CD4-positive, alpha-beta T cell treated with Interferon alpha-2 for 1 hour (primary cell): ENCODE measurements around the gene PLAGL2.

Experiments used
- DNase-seq, 2 donors: peaks; one replicate each; pipeline ENCODE4 v3.0.0-alpha.2; 2020 to 2022

PLAGL2 gene

DNA sequence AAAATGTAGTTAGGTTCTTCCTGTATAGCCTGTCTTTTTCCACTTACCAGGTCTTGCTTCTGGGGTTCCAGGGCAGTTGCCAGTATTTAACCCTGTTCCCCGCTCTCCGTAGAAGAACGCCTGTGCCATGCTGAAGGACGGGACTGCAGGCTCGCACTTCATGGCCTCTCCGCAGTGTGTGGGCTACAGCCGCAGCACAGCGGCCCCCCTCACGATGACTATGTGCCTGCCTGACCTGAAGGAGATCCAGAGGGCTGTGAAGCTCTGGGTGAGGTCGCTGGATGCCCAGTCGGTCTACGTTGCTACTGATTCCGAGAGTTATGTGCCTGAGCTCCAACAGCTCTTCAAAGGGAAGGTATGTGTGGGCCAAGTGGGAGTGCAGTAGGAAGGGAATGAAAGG, 23.2 kb upstream of the PLAGL2 start:
- DNase-seq: no peak

DNA sequence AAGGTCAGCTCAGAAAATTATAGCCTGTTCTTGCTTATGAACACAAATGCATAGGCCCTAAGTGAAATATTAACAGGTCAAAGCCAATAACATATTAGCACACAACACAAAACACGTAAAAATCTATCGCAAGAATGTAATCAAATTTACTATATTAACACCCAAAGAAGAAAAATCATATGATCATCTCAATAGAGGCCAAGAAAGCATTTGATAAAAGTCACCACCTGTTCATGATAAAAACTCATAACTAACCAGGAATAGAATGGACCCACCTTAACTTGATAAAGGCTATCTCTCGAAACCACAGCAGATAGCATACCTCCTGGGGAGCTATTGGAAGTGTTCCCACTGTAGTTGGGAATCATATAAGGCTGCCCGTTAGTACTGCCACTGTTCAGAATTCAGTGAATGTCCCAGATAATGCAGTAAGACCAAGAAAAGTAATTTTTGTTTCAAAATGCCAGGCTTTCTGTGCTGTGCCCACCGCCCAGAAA, 21.8 kb upstream of the PLAGL2 start:
- no peak for DNase-seq

DNA sequence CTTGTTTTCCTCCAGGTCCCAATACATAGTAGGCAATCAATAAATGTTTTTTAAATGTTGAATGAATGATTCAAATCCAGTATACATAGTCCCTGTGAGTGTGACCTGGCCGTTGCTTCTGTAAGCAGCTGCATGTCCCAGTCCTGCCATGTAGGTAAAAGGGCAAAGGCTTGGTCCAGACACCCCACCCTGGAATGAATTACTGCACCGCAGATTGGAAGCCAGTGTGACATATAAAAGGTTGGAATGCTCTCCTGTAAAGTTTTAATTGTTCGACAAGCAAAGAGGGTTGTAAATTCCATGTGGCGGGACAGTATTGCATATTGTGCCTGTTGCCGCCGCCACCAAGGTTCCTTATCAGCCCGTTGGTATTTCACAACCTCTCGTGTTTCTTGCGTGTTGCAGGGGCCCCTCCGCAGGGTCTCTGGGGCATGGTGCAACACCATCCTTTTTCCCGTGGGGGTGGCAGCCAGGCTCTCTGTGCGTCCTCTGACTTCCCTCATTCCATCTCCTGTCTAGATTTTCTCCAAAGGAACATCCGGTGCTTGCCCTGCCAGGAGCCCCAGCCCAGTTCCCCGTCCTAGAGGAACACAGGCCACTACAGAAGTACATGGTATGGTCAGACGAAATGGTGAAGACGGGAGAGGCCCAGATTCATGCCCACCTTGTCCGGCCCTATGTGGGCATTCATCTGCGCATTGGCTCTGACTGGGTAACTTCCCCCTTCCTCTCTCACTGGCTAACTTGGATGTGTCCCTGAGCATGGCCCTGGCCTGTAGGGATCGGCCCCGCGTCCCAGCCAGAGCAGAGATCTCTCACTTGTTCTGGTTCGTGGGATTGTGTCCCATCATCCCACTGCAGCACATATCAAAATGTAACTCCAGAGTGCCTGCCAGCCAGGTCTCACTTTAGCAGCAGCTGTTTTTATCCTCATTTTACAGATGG, 20.5 kb upstream of the PLAGL2 start:
- no peak for DNase-seq

DNA sequence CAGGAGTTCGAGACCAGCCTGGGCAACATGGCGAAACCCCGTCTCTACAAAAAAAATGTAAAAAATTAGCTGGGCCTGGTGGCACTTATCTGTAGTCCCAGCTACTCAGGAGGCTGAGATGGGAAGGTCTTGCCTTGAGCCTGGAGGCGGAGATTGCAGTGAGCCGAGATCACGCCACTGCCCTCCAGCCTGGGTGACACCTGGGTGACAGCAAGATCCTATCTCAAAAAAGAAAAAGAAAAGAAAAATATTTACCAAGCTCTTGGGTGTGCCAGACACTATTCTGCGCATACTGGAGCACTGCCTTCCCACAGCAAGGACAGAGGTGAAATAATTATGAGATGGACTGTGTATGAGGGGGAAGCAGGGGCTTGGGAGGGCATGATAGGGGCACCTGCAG, 19.8 kb upstream of the PLAGL2 start:
- no peak for DNase-seq

DNA sequence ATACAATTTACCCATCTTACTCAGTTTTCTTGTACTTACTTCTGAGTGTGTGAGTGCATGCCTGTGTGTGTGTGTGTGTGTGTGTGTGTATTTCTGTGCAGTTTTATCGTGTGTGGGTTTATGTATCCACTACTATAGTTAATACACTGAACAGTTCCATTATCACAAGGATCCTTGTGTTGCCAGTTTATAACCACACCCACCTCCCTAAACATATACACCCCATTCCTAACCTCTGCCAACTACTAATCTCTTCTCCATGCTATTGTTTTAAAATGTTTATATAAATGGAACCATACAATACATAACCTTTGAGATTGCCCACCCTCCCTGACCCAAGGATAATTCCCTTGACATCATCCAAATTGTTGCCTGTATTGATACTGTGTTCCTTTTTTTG, 18.8 kb upstream of the PLAGL2 start:
- no peak for DNase-seq

DNA sequence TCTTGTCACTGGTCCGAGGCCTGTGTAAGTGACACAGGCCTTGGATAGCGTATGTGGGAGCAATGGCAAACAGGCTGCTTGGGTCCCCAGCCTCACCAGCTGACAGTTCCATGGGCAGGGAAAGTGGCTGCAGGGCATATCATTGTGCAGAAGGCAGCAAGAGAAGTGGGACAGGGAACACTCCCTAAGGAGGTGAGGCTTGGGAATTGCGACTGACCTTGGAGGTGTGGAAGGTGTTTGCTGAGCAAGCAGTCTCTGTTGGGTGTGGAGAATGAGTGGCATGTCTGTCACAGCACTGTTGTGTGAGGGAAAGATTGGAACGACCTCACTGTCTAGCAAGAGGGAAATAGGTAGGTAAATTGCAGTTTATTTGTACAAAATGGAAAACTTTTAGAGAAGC, 16.9 kb upstream of the PLAGL2 start:
- DNase-seq: no peak

DNA sequence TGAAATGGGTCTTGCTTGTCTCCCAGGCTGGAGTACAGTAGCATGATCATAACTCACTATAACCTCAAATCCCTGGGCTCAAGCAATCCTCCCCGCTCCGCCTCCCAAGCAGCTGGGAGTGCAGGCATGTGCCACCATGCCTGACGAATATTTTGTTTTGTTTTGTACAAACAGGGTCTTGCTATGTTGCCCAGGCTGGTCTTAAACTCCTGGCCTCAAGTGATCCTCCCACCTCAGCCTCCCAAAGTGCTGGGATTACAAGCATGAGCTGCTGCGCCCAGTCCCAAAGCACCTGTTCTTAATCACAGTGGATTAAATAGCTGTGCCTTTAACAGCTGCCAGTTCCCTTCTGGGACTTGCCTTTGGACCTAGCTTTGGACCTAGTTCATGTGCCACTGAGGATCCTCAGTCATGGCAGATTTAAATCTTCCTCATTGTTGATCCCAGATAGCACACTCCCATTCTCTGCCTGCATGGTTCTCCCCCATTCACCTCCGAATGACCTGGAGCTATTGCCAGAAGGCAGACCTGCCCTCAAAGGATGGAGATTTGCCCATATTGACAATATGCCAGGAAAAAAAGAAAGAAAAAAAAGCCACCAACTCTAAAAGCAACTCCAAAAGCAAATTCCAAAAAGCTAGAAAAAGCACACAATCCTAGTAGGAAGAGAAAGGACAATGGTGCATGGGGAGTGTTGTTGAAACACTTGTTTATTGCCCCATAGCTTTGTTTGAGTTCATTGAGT, 10.8 kb upstream of the PLAGL2 start:
- no peak for DNase-seq

DNA sequence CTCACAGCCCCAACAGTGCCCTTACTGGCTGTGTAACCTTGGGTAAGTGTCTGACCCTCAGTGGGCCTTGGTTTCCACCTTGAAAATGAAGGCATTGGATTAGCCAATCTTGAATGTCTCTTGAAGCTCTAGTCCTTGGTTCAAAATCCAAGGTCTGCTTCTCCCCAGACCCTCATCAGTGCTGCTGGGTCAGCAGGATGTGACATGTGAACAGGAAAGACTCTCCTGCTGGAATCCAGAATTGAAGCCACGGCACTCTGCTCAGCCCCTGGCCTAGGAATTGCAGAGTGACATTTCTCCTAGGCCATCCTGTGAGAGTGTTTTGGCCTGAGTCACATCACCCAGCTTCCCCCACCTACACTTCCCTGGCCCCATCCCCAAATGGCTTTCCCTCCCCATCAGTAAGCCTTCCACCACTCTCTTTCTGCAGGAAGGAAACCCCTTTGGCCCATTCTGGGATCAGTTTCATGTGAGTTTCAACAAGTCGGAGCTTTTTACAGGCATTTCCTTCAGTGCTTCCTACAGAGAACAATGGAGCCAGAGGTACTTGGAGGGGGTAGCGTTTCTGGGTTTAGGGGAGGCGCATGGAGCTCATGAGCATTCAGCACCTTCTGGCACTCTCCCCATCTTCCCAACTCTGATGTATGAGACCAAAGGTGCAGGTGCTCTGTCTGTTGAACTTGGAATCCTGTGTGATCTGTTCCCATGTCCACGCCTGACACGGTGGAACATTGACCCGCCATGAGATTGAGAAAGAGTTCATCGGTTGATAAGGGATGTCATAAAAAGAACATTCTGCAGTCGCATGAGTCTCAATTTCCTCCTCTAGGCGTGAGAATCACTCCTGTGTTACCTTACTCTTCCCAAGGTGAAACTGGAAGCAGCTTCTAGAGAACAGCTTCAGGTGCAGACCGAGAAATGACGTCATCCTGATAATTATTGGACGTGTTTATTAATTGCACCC, 8.9 kb upstream of the PLAGL2 start:
- DNase-seq: no peak

DNA sequence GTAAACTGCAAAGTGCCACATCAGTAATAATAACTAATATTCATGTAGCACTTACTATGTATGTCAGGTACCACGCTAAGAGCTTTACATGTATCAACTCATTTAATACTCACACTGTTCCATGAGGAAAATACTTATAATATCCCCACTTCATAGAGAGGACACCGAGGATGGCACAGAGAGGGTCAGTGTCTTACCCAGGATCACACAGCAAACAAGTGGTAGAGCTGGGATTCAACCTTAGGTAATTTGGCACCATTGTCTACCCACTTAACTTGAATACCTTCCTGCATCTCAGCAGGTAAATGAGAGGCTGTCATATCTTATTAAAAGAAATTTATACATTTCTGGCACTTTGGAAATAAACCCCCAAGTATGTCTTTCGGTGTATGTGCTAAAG, 8.2 kb upstream of the PLAGL2 start:
- no peak for DNase-seq

- no peak for DNase-seq
Measured at GRCh38 chr20:32215147-32215546, 7.6 kb upstream of the PLAGL2 start.

DNA sequence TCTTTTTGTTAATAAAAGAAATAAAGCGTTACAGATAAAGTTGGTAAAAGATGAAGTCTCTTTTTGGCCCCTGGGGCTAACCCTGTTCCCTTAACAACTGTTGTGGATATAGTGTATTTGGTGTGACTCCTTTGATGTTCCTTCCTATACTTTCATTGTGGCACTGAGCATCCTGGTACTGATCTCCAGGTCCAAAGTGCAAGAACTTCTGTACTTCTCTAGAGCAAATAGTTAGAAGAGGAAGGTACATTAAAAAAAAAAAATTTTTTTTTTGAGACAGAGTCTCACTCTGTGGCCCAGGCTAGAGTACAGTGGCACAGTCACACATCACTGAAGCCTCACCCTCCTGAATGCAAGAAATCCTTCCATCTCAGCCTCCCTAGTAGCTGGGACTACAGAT, 6.3 kb upstream of the PLAGL2 start:
- no peak for DNase-seq

- DNase-seq: no peak
Measured at GRCh38 chr20:32209850-32210605, 2.5 kb upstream of the PLAGL2 start.

DNA sequence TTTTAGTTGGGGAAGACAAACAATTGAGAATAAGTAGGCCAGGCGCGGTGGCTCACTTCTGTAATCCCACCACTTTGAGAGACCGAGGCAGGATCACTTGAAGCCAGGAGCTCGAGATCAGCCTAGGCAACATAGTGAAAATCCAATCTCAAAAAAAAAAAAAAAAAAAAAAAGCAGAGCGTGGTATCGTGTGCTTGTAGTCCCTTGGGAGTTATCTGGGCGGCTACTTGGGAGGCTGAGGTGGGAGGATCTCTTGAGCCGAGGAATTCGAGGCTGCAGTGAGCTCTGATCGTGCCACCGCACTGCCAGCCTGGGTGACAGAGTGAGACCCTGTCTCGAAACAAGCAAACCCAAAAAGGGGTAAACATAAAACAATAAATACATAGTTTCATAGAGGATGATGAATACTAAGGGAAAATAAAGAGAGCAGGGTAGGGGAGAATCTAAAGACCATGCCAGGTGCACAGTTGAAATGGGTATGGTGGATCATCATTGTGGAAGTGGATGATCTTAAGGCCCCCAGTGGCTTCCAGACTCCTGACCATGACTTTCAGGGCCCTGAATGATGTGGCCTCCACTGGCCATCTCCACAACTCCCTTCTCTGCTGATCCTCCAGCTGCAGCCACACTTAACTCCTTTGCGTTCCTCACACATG, 1.1 kb upstream of the PLAGL2 start:
- no peak for DNase-seq

DNA sequence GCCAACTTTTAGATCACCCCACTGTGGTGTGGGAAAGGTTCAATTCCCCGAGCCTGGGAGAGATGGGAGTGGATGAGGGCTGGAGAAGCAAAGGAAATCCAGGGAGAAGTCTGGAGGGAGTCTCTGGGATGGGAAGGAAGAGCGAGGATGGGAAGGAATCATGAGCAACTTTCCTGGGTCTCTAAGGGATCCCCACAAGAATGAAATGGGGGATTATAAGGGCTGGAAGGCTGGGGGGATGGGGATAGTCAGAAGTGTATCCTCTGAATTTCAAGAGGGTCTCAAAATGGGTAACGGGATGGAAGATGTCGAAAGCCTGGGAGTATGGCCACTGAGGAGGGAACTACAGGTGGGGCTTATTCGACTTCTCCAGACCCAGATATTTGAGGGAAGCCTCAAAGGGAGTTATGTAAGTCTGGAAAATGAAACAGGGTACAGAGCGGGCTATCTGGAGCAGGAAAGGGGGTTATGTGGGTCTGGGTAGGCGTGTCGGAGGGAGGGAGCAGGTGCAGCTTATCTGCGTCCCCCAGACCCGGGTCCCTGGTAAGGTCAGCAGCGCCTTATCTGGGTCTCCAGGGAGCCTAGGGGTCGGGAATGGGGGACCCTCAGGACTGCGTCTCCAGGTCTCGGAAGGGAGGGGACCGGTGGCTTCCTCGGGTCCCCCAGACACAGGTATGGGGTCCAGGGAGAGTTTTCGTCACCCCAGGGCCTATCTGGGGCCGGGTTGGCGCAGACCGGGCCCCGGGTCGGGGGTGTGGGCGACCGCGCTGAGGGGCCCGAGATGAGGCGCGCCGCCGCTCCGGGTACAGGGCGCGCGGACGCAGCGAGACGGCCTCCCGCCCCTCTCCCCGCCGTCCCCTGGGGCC, 550 bp downstream of the PLAGL2 start:
- no peak for DNase-seq

DNA sequence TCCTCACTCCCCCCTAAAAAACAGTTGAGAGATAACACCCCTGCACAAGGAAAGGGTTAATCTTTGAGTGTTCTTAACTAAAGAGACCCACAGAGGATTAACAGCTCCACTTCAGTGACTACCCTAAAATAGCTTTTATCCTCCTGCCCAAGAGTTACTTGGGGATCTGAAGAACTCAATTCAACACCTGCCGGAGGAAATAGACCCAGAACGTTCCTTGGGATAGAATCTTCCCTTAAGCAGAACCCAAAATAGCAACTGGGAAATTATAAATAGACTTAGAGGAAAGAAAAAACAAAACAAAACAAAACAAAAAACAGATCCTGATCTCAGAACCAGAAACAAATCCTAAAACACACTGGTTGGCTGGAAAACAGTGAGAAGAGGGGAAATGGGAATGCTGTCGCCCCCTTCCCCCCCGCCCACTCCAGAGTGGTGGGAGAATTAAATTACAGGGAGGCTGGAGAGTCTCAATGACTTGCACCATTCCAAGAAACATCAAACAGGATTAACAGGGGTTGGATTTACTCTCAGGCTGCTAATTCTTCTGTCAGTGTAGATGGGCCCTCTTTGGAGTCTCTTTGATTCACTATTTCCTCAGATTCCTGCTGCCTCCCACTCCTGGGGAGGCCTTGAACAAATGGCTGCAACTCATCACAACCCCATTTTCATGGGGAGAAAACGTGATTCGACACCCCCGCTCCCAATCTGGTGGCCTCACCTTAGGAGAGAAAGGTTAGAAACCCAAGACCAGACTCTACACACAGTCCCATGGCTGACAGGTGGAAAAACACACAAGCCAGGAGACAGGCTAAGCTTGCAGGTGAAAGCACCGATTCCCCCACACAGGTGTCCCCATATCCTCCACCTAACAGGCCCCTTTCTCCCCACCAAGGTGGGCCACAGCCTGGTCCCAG, 1.4 kb downstream of the PLAGL2 start:
- no peak for DNase-seq

DNA sequence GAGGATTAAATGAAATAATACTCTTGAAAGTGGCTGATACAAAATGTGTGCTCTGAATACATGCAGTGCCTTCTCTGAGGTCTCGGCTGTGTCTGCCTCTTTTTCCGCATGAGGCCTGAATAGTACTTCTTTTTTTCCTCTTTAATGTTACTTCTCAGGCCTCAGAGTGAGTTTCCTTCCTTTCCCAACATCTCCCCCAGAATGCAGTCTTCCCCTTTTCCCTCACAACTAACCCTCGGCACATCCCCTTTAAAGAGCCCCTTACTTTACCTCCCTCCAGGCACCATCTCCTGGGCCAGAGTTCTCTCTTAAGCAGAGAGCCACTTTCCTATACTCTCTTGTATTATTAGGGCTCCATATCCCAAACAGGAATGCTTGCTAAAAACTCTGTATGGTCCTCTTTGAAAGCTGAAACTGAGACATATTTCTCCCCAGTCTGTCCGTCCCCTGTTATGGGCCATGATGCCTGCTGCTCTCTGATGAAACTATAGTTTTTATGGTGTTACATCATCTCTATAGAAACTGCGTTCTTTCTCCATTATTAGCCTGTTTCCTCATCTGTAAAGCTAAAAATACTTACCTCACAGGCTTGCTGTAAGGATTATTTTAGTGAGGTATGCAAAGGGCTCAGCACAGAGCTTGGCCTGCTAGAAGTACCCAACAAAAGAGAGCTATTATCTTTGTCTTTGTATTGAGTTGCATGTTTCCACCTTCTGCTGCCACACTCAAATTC, 2.3 kb downstream of the PLAGL2 start:
- DNase-seq: no peak

- DNase-seq: no peak
Measured at GRCh38 chr20:32204205-32205109, 3.1 kb downstream of the PLAGL2 start.
